GM15510 (cell line): Measurements from ENCODE around the gene TNS2.

Experiments used
- POLR2A ChIP-seq: IDR thresholded peaks from 3 replicates; pipeline ENCODE4 v1.6.1; 2011; ENCODE audit warnings: borderline replicate concordance; ENCODE audit not compliant: insufficient read length; ENCODE audit errors: extremely low read depth

The TNS2 gene, protein sequence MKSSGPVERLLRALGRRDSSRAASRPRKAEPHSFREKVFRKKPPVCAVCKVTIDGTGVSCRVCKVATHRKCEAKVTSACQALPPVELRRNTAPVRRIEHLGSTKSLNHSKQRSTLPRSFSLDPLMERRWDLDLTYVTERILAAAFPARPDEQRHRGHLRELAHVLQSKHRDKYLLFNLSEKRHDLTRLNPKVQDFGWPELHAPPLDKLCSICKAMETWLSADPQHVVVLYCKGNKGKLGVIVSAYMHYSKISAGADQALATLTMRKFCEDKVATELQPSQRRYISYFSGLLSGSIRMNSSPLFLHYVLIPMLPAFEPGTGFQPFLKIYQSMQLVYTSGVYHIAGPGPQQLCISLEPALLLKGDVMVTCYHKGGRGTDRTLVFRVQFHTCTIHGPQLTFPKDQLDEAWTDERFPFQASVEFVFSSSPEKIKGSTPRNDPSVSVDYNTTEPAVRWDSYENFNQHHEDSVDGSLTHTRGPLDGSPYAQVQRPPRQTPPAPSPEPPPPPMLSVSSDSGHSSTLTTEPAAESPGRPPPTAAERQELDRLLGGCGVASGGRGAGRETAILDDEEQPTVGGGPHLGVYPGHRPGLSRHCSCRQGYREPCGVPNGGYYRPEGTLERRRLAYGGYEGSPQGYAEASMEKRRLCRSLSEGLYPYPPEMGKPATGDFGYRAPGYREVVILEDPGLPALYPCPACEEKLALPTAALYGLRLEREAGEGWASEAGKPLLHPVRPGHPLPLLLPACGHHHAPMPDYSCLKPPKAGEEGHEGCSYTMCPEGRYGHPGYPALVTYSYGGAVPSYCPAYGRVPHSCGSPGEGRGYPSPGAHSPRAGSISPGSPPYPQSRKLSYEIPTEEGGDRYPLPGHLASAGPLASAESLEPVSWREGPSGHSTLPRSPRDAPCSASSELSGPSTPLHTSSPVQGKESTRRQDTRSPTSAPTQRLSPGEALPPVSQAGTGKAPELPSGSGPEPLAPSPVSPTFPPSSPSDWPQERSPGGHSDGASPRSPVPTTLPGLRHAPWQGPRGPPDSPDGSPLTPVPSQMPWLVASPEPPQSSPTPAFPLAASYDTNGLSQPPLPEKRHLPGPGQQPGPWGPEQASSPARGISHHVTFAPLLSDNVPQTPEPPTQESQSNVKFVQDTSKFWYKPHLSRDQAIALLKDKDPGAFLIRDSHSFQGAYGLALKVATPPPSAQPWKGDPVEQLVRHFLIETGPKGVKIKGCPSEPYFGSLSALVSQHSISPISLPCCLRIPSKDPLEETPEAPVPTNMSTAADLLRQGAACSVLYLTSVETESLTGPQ (N-terminal part only)

DNA sequence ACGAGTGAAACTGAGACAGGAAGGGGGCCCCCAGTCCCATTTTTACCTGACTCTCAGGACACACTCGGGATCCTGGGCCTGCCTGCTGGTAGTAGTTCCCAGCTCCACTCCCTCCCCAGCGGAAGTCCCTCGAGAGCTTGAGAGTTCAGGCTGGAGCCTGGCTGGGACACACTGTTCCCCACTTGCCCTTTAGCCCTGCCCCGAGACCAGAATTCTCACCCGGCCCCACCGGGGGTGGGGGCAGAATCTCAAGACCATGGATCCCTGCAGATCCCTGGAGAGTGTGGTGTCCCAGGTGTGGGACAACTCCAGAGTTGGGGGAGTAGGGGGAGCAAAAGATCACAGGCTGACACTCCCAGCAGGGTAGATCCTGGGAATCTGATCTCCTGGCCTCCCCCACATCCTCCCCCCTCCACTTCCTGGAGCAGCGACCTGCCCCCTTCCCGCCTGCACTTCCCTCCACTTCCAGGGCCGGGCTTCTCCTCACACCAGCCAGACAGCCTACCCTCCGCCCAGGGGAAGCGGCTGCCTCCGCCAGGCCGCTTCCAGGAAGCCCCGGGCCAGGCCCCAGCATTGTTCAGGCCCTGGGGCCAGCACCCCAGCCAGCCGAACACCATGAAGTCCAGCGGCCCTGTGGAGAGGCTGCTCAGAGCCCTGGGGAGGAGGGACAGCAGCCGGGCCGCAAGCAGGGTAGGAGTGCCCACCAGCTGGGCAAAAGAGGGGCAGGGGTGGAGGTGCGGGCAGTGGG is at the start of gene TNS2:
TSS of gene TNS2 (plus strand) at position 495 of the 748 bp plus-strand sequence. CDS start at position 616, 121 bp downstream.
- no peak for TF ChIP-seq POLR2A

DNA sequence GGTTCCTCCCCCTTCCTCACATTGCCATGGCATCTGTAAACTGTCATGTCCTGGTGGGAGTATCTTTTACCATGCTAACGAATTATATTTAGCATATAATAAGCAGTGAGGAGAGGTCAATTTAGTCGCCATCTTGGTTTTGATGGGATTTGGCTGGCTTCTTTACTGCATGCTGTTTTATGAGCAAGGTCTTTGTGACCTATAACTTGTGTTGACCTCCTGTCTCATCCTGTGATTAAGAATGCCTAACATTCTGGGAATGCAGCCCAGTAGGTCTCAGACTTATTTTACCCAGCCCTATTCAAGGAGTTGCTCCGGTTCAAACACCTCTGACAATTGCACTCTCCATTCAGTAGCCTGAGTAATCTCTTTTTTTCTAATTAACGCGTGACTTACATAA is 45.7 kb upstream of the TNS2 start:
- TF ChIP-seq POLR2A, result no peak

DNA sequence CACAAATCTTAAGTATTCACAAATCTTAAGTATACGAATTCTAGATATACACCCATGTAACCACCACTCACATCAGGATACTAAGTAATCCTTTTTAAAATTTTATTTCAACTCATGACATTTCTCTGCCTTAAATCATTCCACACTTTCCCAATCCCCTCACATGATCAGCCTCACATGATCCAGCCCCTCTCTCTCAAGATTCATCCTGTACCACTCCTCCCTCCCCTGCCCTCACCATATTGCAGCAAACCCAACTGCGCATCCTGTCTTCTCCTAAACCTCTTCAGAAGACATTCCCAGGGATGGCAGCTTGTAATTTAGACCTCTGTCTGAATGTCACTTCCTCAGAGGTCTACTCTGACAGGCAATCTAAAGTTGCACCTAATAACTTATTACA is 45.3 kb upstream of the TNS2 start:
- TF ChIP-seq POLR2A, result no peak

DNA sequence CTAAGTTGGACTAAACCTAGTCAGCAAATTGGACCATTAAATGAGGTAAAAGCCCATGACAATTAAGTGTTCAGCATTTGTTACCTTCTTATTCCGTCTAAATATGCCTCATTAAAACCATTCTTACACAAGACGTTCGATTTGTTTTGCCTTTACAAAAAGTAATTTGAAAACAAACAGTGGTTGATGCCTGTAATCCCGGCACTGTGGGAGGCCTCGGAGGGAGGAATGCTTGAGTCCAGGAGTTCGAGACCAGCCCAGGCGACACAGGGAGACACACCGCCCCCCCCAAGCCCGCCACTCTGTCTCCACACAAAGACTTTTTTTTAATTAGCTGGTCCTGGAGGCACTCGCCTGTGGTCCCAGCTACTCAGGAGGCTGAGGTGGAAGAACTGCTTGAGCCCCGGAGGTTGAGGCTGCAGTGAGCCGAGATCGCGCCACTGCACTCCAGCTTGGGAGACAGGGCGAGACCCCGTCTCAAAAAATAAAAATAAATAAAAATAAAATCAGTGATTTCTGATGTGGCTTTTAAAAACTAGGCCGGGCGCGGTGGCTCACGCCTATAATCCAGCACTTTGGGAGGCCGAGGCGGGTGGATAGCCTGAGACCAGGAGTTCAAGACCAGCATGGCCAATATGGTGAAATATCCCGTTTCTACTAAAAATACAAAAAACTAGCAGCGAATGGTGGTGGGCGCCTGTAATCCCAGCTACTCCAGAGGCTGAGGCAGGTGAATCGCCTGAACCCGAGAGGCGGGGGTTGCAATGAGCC is 44.5 kb upstream of the TNS2 start:
- TF ChIP-seq POLR2A, result no peak

DNA sequence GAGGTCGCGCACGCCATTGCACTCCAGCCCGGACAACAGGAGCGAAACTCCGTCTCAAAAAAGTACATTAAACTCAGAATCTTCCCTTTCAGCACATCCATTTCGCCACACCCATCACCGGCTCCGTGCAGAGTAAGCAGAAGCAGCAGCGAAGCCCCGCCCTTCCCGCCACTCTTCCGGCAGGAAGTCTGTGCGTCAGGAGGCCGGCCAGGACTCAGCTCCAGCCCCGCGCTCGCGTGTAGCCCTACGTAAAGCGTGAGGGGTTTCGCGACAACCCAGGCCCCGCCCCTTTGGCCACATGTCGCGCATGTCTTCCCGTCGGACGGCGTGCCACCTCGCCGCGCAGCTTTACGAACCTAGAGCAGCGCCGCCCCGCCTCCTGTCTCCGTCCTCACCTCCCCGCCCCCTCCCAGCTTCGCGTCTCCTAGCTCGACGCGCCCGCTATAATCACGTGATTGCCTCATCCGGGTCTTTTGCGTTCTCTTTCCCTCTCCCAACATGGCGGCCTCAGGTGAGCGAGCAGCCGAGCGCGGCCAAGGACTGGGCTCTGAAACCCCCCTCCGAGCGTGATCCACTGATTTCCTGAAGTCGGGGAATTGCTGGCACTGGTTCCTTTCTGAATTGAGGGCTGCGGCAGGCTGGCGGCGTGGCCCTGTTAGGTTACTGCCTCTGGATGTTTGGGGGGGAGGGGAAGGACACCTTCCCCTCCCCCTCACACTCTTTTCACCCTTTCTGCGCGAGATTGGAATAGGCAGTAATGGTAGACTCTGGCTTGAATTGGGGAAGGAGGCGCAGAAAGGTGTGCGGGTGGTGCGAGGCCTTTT is 43.7 kb upstream of the TNS2 start, which contains the start of gene EIF4B:
TSS of gene EIF4B (plus strand) at position 471 of the 824 bp plus-strand sequence. CDS start at position 499, 28 bp downstream.
- TF ChIP-seq POLR2A, result peak; percentile 67

DNA sequence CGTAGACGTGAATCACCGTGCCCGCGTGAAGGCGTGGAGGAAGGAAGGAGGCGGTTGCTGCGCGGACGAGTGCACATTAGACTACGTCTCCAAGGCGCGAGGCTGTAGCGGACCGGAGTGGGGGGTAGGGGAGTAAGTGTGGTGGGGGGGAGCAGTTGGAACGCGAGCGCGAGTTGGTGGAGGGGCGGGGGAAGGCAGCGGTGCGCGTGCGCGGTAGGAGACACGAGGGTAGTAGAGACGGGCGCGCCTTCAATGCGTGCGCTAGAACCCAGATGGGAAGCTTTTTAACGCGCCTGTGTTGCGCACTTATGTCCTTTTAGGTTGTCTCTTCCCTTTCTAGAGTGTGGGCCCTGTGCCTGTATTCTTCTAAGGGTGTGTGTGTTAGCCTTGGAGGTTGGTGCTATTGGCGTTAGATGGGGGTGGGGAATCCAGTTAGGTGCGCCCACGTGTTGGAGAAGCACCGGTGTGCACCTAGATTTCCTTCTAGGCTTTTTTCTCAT is 43.0 kb upstream of the TNS2 start:
- peak; percentile 39 for TF ChIP-seq POLR2A

DNA sequence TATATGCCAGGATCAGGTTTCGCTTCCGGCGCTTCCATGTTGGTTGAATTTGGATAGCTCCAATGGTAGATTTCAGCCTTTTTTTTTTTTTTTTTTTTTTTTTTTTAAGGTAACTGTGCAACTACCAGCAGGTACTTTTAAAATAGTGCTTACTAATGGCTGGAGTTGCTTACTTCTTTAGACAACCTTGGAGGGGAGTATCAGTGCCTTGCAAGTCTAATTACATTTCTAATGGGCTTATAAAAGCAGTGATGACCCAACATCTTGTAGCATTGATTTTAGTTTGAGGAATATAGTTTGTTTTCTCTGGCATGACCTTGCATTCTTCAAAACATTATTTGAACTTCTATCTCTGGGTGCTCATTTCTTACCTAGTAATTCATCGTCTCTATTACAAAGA is 42.5 kb upstream of the TNS2 start:
- TF ChIP-seq POLR2A, result no peak

DNA sequence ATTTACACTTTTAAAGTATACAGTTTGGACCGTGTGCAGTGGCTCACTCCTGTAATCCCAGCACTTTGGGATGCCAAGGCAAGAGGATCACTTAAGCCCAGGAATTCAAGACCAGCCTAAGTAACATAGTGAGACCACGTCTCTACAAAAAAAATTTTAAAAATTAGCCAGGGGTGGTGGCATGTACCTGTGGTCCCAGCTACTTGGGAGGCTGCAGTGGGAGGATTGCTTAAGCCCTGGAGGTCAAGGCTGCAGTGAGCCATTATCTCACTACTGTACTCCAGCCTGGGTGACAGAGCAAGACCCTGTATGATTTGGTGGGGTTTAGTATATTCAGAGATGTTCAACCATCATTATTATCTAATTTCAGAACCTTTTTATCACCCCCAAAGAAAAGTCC is 38.9 kb upstream of the TNS2 start:
- TF ChIP-seq POLR2A, result no peak

DNA sequence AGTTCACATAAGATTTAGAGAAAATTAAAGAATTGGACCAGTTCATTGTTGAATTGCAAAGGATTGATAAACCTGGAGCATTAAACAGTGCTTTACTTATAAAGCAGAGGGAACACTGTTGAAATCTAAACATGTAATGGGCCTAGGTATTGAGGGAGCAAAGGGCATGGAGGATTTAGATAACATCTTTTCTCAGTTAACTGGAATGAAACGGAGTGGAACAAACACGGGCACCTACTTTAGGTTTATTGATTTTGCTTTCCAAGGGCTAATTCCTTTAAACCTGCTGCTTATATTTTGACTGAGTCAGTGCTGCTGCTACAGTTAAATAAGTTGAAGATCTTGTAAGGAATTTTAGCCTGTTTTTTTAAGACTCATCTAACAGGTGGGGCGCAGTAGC is 38.0 kb upstream of the TNS2 start:
- no peak for TF ChIP-seq POLR2A

DNA sequence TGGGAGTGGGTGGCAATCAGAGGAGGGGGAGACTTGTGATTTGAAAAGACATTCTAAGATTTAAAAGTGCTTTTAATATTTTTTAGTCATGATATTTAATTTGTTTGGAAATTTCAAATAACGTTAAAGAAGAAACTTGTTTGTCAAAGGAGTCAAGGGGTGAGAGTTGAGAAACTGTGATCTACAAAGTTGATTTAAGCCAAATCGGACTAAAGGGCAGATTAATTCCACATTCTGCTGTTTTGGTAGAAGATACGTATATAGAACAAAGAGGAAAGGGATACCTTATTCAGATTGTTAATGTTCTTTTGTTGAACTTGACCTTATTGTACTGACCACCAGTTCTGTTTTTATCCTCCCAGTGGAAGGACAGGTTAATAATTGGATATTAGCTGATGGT is 36.9 kb upstream of the TNS2 start:
- TF ChIP-seq POLR2A, result no peak

DNA sequence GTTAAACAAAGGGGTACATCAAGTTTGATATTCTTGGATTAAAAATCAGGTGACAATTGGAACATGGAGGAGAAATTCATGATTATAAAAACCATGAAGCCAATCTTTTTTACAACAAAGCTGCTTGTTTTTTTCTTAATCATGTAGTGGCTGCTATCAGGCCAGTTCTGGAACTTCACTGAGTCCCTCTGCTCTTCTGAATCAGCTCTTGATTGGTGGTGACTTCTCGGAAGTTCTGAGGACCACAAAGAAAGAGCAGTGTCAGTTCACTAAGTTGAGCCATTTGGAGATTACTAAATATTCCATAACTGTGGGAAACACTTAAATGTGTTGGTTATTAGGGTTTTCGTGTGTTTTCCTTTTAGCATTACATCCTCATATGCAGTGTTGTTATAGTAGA is 35.2 kb upstream of the TNS2 start:
- no peak for TF ChIP-seq POLR2A

DNA sequence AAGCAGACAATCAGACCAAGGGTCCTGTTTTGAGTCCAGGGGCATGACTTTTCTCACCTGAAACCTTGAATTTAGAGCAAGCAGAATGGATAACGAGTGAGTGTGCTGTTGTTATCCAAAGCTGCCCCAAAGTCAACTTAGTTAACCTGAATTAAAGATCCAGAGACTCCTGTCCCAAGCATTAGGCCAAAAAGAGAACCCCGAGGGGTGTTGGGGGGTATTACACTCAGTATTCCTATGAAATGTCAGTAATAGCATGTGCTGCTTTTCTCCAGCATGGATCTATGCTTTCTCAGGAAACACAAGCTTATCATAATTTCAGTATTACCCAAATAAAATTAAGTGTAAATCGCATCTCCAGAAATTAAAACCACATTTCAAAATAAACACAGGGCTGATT is 24.6 kb upstream of the TNS2 start:
- TF ChIP-seq POLR2A, result no peak
